SH-SY5Y (cell line): ENCODE data around the gene MYMK.

Experiments
- GATA2 ChIP-seq: IDR thresholded peaks from 2 replicates; pipeline ENCODE4 v1.6.1; 2011; ENCODE audit warnings: mild to moderate bottlenecking, low read depth, low read length
- GATA3 ChIP-seq: IDR thresholded peaks from 2 replicates; pipeline ENCODE4 v1.6.1; 2011; ENCODE audit warnings: low read depth, mild to moderate bottlenecking, low read length, moderate library complexity

MYMK gene

GRCh38 chr9:133510926-133511505 lies 13.7 kb downstream of the MYMK start:
- TF ChIP-seq GATA2 (no peak), GATA3 (no peak)

GRCh38 chr9:133509179-133510083 lies 15.3 kb downstream of the MYMK start:
- TF ChIP-seq GATA2 = no peak
- TF ChIP-seq GATA3 = no peak

GRCh38 chr9:133508046-133508445 lies 16.7 kb downstream of the MYMK start:
- TF ChIP-seq GATA3 = no peak

GRCh38 chr9:133507246-133507965 lies 17.4 kb downstream of the MYMK start:
- no peak for TF ChIP-seq GATA2
- TF ChIP-seq GATA3 = no peak

- TF ChIP-seq GATA2 = no peak
- no peak for TF ChIP-seq GATA3
Observed at GRCh38 chr9:133506653-133507038, 18.1 kb downstream of the MYMK start.

- TF ChIP-seq GATA3 (no peak), GATA2 (peak; percentile 52)
Observed at GRCh38 chr9:133505901-133506652, 18.7 kb downstream of the MYMK start.

GRCh38 chr9:133505186-133505830 lies 19.5 kb downstream of the MYMK start:
- TF ChIP-seq GATA2 (no peak), GATA3 (no peak)

- no peak for TF ChIP-seq GATA2
Observed at GRCh38 chr9:133502112-133502511, 22.6 kb downstream of the MYMK start.

- TF ChIP-seq GATA3 (no peak), GATA2 (no peak)
Observed at GRCh38 chr9:133499892-133500270, 24.9 kb downstream of the MYMK start.

GRCh38 chr9:133499132-133499891 lies 25.4 kb downstream of the MYMK start:
- TF ChIP-seq GATA2 = no peak
- TF ChIP-seq GATA3 = no peak

GRCh38 chr9:133496861-133497842 lies 27.6 kb downstream of the MYMK start:
- TF ChIP-seq GATA3 (no peak), GATA2 (no peak)
